ENCODE data around the gene SEC14L3. TPM values are rescaled to one million over a fixed set of nuclear protein-coding genes. Genes with fewer than 3 reads are reported as not detected.

Gene SEC14L3
- total RNA-seq, 1 experiment from 2014 or later: not detected

GRCh38 chr22:30508216-30508615 is 36.4 kb upstream of the SEC14L3 start:
- Histone ChIP-seq H3K18ac (ENCODE audit: insufficient read length, low read depth, low read length) (no peak overlapping the region), H3K56ac (ENCODE audit: insufficient read length, low read depth, low read length) (no peak overlapping the region), H3K79me2 (ENCODE audit: insufficient read depth, low read length) (no peaks in the 10 kb centered on the region), H3K4ac (ENCODE audit: low read depth, low read length) (no peak overlapping the region), H3K79me1 (ENCODE audit: insufficient read depth, low read depth, low read length, poor library complexity, severe bottlenecking) (no peaks in the 10 kb centered on the region), H3K4me1 (ENCODE audit: insufficient read depth, low read length) (no peaks in the 10 kb centered on the region), H3K27me3 (ENCODE audit: insufficient read depth, low read length) (no peaks in the 10 kb centered on the region), H3K9ac (ENCODE audit: extremely low read depth, insufficient read length, low read length) (no peak overlapping the region), H3K9me3 (ENCODE audit: control insufficient read depth, low read depth, low read length) (no peaks in the 10 kb centered on the region), H3K14ac (ENCODE audit: insufficient read depth, low read length) (no peak overlapping the region), H3K4me2 (ENCODE audit: insufficient read depth, insufficient read length, low read length) (no peak overlapping the region), H4K8ac (replicated peaks; ENCODE audit: insufficient read length, low read depth, low read length) (no peak overlapping the region), H2AFZ (ENCODE audit: low read length) (no peak overlapping the region), H4K5ac (ENCODE audit: insufficient read length, low read depth, low read length) (no peak overlapping the region), H3K27ac (ENCODE audit: insufficient read length, low read depth, low read length) (no peak overlapping the region), H2AK5ac (ENCODE audit: insufficient read length, low read length) (no peak overlapping the region), H2BK20ac (ENCODE audit: low read depth, low read length, poor library complexity, severe bottlenecking) (no peak overlapping the region), H2BK12ac (ENCODE audit: insufficient read length, low read depth, low read length) (no peak overlapping the region), H3K23ac (ENCODE audit: insufficient read length, low read depth, low read length) (no peak overlapping the region), H3K23me2 (ENCODE audit: insufficient read length, low read depth, low read length, poor library complexity, severe bottlenecking) (no peaks in the 10 kb centered on the region), H2BK120ac (ENCODE audit: low read depth, low read length, poor library complexity, severe bottlenecking) (no peak overlapping the region), H4K20me1 (ENCODE audit: control insufficient read depth, insufficient read depth, insufficient read length) (no peaks in the 10 kb centered on the region), H4K91ac (ENCODE audit: insufficient read length, low read depth, low read length) (no peak overlapping the region), H3T11ph (ENCODE audit: low read length) (no peak overlapping the region), H2BK15ac (ENCODE audit: low read depth, low read length) (no peak overlapping the region), H2BK5ac (ENCODE audit: insufficient read length, low read length) (no peak overlapping the region)
- no peaks in the 10 kb centered on the region for H3K36me3 Mint-ChIP-seq (ENCODE audit: insufficient read depth in 1 of 3, low read depth in 3 of 3)
- H3K4me1 Mint-ChIP-seq: no peaks in the 10 kb centered on the region
- H3K27ac Mint-ChIP-seq: no peak overlapping the region
- no peak for TF ChIP-seq CTCF (conservative IDR thresholded peaks at IDR 0.05)
- DNase-seq: no peak
- no peak overlapping the region for H3K4me3 Mint-ChIP-seq
- peaks cover 2% of the 10 kb centered on the region for H3K27me3 Mint-ChIP-seq (ENCODE audit: low read depth)
- H3K9me3 Mint-ChIP-seq: peaks cover 3 to 5% of the 10 kb centered on the region in 2 experiments; a peak in 2 of 5 replicates
- no CpG with 5 or more reads among the region's 5 CpGs for WGBS (ENCODE audit: extremely low coverage, insufficient read length, low lambda C conversion rate)

Measured in H9 (cell line).